Hypothalamus (tissue), 51 donors: Measurements from ENCODE around the gene CTIF.

ENCODE experiments used
- DNase-seq, 51 donors: peaks; one replicate each; lab custom pipeline; 2025; lab: John Stamatoyannopoulos, UW

The CTIF gene

GRCh38 chr18:48572402-48573126, 33.7 kb downstream of the CTIF start:
- no peak for DNase-seq

DNA sequence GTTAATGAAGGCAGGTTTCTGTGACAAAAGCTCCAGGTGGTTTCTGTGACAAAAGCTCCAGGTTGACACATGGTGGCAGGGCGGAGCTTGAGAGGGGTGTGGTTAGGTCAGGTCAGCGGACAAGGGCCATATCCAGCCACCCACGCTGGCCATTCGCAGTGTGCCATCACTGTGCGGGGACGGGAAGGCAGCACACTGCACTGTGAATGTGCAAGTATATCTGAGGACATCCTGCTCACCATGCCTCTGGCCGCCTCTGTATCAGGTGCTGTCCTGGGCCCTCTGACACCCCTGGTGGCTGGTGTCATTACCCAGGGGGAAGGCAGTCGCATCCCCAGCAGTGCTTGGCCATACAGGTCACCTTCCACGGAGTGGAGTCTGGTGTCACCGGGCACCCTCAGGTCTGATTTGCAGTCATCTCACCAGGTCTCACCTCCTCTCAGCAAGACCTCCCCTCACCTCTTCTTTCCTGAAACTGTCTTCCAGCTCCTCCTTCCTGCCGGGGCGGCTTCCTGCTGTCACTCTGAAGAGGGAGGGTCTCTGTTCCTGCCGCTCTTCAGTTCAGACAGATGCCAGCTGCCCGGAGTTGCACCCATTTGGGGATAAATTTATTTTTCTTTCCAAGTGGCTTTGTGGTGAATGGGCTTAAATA, 34.9 kb downstream of the CTIF start:
- no peak for DNase-seq

DNA sequence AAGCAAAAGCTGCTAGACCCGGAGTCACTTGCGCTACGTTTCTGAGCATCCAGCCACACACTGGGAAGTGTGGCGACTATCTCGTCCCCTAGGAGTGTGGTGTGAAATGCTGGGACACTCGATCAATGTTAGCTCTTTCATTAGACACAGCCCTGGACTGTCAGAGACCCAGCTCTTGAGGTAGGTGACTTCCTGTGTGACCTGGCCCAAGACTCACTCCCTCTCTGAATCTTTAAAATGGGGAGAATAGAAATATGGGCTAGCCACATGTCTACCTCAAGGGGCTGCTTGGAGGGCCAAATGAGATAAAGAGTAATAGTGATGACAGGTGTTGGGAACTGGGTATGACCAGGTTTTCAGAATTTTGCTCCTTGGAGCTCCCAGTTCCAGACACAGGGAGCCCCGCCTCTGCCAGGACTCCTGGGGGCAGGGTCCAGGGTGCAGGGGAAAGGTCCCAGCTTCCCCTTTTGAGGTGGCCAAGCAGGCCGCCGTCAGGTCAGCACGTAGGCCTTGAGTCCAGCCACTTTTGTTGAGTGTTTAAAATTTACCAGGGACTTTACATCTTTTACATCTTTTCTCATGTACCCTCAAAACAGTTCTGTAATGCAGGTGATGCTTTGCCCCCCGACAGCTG, 36.0 kb downstream of the CTIF start:
- no peak for DNase-seq

GRCh38 chr18:48575301-48575657, 36.4 kb downstream of the CTIF start:
- peak in 1 of 51 donors; percentile 32 for DNase-seq

DNA sequence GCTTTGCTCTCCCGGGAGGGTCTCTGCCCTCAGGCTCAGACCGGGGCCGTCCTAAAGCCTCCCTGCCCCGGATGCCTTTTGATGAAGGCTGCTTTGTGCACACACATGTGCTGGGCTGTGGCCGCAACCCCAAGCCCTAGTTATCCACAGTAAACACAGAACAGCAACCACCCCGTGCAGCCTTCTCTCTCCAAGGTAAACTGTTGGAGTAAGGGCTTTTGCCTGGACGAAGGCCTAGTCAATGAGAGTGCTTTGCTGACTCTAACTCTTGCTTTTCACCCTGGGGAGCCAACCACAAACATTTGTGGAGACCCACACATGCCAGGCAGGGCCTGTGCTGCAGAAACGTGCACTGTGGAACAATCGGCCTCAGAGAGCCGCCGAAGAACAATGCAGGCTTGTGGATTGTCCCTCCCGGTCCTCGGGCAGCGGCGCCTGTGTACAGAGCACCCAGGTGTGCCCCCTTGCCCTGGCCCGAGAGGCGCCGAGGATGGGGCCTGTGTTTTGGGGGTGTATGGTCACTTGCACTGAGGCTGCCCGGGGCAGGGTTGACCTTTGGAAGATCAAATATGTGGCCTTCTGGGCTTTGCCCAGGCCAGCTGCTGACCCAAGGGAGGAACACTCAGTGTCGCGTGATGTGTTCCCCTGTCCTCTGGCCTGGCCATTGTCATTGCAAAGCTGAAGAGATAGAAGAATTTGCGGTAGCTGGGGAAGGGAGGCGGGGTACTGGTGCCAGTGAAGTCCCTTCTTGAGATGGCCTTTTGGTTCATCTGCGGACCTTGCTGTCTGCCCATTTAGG, 37.0 kb downstream of the CTIF start:
- peak in 44 of 51 donors; percentile 34 to 94 (median 70) for DNase-seq

DNA sequence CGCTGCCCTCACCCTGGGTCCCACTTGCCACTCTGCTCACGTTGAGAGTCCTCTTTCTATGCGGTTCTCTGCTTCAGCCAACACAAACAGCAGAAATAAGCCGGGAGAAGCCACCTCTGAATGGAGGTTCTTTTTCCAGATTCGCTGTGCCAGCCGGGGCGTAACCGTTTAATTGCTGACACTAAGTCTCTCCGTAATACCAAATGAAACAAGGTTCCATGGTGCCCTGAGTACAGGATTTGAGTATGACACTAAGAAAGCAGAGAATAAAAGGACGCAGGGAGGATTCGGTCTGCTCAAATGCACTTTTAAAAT, 37.6 kb downstream of the CTIF start:
- DNase-seq: peak in 6 of 51 donors; percentile 57 to 81 (median 74)

DNA sequence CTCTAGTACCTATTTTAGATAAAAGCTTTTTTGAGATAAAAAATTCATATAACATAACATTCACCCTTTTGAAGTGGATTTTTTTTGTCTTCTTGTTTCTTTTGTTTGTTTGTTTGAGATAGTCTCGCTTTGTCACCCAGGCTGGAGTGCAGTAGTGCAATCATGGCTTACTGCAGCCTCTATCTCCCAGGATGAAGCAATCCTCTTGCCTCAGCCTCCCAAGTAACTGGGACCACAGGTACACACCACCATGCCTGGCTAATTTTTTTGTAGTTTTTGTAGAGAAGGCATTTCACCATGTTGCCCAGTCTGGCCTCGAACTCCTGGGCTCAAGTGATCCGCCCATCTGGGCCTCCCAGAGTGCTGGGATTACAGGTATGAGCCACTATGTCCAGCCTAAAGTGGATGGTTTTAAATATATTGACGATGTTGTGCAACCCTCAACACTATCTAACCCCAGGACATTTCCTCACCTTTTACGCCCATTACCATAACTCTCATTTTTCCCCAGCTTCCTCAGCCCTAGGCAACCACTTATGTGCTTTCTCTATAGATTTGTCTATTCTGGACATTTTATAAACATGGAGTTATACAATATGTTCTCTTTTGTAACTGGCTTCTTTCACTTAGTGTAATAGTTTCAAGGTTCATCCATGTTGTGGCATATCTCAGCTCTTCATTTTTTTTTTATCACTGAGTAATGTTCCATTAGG, 38.8 kb downstream of the CTIF start:
- no peak for DNase-seq

GRCh38 chr18:48578289-48578688, 39.5 kb downstream of the CTIF start:
- DNase-seq: no peak

DNA sequence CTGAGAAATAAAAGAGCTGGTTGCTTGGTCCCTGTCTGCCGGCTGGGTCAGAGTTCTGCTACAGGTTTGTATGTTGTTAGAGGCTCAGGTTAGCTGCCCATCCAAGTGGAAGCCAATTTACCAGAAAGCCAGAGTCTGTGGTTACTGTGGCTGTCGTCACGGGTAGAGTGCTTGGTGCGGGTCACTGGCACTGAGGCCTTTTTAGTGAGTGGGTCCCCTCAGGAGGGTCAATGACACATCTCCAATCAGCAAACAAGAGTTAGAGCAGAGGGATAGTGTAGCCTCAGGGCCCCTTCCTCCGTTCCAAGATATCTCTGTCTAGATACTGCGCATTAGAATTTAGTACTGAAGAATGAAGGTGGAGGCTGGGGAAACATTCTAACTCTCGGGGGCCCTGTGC, 41.2 kb downstream of the CTIF start:
- no peak for DNase-seq

GRCh38 chr18:48580782-48581181, 42.0 kb downstream of the CTIF start:
- DNase-seq: peak in 7 of 51 donors; percentile 18 to 50 (median 29)

DNA sequence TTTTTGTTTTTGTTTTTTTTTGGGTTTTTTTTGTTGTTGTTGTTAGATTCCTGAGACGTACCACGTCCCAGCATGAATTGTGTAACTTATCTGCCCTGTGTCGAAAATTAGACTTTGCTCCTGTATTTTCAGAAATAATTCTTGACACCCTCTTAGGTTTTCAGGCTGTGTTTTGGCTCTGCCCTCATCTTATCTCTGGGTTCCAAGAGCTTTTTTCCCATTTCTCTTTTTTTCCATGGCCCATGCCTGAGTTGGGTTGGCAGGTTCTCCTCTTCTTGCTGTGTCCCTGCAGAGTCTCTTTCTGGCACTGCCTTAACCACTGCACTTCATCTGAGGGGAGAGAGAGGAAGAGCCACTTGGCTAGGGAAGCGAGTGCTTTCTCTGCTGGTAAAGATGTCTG, 42.4 kb downstream of the CTIF start:
- DNase-seq: no peak

GRCh38 chr18:48581941-48582340, 43.1 kb downstream of the CTIF start:
- no peak for DNase-seq

GRCh38 chr18:48582946-48583345, 44.1 kb downstream of the CTIF start:
- DNase-seq: no peak

DNA sequence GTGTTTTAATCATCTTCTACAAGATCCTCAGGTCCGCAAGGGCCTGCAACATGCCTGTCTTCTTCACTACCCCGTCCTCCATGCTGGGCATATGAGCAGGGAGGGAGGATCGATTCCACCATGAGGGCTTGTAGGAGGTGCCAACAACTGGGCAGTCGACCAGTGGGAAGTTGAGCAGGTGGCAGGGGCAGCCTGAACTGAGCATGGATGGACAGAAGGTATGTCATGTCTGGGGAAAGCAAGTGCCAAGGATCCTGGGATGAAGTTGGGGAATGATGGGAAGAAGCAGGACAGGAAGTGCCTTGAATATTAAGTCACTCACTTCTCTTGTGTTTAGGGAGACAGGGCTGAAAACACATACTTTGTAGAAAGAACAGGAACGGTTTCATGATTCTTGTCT, 44.7 kb downstream of the CTIF start:
- no peak for DNase-seq

GRCh38 chr18:48589797-48590519, 51.1 kb downstream of the CTIF start:
- DNase-seq: peak in 44 of 51 donors; percentile 9 to 91 (median 66)

DNA sequence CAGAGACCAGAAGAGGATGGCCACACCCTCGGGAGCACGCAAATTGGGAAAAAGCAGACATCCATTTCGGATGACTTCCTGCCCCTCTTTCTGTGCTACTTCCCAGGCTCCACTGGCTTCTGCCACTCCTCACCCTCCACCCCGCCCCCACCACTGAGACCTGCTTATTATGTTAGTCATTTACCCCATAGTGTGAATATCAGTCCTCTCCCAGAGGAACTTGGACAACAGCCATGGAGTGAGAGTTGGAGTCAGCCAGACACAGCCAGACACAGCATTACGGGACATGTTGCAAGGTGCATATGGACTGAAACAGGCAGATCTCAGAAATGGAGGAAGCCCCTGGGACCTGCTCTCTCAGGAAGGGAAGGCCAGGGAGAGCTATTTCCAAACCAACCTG, 51.8 kb downstream of the CTIF start:
- no peak for DNase-seq

DNA sequence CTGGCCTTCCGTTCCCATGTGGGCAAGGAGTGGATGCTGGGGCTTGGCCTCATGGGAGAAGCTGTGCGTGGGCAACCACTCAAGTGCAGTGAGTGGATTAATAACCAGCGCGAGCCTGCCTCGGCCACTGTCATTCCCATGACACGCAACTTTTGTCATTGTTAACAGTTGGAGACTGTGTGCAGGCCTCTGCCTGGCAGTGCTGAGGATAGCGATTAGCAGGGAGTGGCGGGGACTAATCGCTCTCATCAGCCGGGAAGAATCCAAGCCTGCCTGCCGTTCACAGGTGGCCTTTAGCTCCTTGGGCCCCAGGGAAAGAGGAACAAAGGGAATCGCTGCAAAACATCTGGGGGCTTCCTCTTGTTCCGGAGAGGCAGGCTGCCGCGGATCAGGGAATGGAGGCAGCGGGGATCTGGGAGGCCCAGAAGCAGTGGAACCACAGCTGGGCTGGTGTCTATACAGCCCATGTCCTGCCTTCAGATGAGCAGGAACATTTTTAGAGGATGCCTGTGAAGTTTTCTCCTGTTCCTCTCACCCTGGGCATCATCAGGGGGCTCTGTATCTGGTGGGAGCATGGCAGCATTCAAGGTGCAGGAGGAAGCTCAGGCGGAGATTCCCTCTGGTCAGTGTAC, 53.8 kb downstream of the CTIF start:
- peak in 21 of 51 donors; percentile 15 to 69 (median 39) for DNase-seq

DNA sequence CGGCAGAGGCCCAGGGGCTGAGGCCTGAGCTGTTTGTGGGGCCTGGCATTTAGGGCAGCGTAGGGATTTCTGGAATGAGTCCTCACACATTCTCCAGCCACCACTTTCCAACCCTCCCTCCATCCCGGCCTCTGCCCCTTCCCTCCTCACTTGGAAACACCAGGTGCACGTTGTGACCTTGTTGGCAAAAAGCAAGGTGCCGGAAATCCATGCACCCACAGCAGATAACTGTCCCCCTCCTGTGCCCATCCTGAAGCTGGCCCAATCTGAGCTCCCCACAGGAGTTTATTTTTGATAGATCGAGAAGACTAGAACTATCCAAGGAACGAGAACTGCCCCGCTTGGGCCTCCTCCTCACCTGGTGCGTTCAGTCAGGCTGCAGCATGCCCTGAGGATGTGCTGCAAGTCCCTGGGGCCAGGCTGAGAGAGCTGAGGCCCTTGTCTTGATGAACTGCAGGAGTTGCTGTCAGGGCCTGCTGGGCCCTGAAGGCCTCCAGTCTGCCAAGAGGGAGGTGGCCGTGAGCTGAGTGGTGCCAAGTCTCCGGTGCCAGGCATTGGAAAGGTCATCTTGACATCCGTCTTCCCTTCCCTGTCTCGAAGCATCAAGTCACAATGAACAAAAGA, 55.8 kb downstream of the CTIF start:
- peak in 1 of 51 donors; percentile 19 for DNase-seq

DNA sequence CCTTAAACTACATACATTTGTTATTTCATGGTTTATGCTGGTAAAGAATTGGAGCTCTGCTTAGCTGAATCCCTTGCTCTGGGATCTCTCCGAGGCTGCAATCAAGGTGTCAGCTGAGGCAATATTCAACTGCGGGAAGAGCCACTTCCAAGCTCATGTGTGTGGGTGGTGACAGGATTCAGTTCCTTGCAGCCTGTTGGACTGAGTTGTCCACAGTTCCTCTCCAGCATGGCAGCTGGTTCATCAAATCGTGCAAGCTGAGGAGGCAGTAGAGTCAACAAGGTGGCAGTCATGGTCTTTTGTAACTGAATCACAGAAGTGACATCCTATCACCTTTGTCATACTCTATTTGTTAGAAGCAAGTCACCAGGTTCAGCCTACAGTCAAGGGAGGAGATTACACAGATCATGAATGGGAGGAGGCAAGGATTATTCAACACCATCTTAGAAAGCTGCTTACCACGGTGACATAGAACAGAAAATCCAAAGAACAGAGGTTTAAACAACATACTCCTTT, 56.9 kb downstream of the CTIF start:
- peak in 1 of 51 donors; percentile 29 for DNase-seq
